Heart left ventricle (tissue), 13 donors: ENCODE results near the gene DPAGT1.

Source experiments
- POLR2A ChIP-seq, 2 donors: fragments of 450-650 bp; IDR thresholded peaks; one replicate each; pipeline ENCODE4 v1.6.1; 2017; ENCODE audit warnings: antibody characterized with exemption in 2 of 2, mild to moderate bottlenecking in 2 of 2, moderate library complexity in 2 of 2
- TF ChIP-seq, protein P1 (sequence below), 12 donors: fragments of 200-600 bp; sonication (generic) in 4 of 12; IDR thresholded peaks; one replicate each; pipeline versions ENCODE4 v1.5.0 to v1.8.0; 2018 to 2022; ENCODE audit warnings: antibody characterized with exemption in 12 of 12, mild to moderate bottlenecking in 5 of 12
- donor health status: ischemic (EF 13 %, LVEDD 7.1; RV severe dilation, severe dysfunction).
- donor health status: DM: no; HTN: yes; CAD: no.
- donor health status: DM: no; HTN: no; CAD: no.
- donor health status: ischemic (EF 25% LVEDD 6.9; RV normal size, moderate dysfunction).
- donor health status: ischemic (EF 25% LVEDD 5.7; RV mildly dilated, moderate dysfunction).
- donor health status: ischemic (EF 35%, LVEDD 5.7; RV mildly dilated, moderate dysfunction).
- donor health status: nonischemic (EF 11% LVEDD 7.7; RV severe dilation, severe dysfunction).
- donor health status: DM: yes; HTN: yes; CAD: no.
- donor health status: PGD.
- donor health status: ischemic (EF 29% LVEDD 5.4; RV normal size, mild dysfunction).
- donor health status: nonischemic (EF 23%, LVEDD 6.1; RV moderate dilation, normal function).

DNA sequence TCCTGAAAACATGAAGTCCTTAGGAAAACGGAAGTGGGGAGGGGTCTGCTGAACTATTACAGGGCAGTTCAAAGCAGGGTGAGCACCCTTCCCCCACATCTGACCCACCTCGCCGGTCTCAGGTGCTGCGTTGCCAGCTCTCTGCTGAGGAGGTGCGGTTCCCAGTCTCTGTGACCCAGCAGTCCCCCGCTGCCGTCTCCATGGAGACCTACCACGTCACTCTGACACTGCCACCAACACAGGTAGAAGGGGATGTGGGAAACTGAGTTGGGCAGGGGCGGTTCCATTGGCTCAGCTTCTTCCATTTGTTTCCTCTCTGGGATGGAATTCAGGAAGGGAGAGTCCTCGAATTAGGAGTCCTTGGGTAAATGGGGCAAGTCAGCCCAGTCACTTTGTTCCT is 8.8 kb upstream of the DPAGT1 start:
- TF ChIP-seq, protein P1, sequence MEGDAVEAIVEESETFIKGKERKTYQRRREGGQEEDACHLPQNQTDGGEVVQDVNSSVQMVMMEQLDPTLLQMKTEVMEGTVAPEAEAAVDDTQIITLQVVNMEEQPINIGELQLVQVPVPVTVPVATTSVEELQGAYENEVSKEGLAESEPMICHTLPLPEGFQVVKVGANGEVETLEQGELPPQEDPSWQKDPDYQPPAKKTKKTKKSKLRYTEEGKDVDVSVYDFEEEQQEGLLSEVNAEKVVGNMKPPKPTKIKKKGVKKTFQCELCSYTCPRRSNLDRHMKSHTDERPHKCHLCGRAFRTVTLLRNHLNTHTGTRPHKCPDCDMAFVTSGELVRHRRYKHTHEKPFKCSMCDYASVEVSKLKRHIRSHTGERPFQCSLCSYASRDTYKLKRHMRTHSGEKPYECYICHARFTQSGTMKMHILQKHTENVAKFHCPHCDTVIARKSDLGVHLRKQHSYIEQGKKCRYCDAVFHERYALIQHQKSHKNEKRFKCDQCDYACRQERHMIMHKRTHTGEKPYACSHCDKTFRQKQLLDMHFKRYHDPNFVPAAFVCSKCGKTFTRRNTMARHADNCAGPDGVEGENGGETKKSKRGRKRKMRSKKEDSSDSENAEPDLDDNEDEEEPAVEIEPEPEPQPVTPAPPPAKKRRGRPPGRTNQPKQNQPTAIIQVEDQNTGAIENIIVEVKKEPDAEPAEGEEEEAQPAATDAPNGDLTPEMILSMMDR (IDR thresholded peaks at IDR 0.05), result no peak
- TF ChIP-seq POLR2A (IDR thresholded peaks at IDR 0.05), result no peak
